ENCODE results near the gene SAMSN1.
A peak's percentile ranks its signal among the peaks of the same experiment; 100 is the strongest.

SAMSN1 gene

GRCh38 chr21:14483296-14483695 is 62.8 kb downstream of the SAMSN1 start:
- DNase-seq, result no peak

- no peak for DNase-seq
Measured at GRCh38 chr21:14482165-14482564, 64.0 kb downstream of the SAMSN1 start.

DNA sequence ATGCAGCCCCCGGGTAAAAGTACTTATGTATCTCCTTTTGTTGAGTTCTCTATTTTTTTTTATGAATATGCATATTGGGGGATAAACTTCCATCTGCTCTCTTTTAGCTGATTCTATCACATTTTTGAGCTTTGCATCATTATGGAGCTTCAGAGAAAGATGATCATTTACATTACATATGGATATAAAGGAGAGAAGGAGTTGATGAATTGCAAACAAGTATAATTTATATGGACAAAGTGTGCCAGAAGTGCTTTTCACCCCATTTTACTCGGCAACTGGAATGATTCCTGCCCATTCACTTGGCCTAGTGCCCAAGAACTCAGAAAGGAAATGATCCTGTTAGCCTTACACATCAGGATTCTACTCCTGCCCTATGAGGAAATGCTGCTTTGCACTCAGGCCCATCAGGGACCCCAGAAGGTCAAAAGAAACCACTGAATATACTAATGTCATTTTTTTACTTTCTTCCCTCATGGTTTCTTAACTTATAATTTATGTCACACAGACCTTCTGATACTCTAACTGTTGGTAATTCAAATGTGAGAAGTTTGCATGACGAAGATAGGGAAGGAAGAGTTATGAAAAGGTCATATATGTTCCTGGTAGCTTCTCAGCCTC is 65.6 kb downstream of the SAMSN1 start:
- DNase-seq, result peak; percentile 13

- no peak for DNase-seq
Measured at GRCh38 chr21:14479241-14479786, 66.8 kb downstream of the SAMSN1 start.

DNA sequence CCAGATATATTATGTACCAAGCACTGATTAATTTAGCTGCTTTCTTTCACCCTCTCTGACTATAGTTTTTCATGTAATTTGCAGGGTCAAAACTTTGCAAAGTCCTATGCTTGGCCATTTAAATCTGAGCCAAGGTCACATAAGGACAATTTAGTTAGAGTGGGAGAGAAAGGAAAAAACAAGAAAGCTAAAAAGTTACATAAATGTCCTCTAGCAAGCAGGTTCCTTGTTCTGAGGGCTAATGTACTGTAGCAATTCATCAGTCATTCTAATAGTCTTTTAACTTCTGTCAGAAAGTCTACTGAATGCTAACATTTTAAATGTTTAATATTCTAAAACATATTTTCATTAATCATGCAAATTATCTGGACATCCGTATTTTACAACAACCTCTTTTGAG is 68.3 kb downstream of the SAMSN1 start:
- DNase-seq, result no peak

- no peak for DNase-seq
Measured at GRCh38 chr21:14477133-14477532, 69.0 kb downstream of the SAMSN1 start.

- DNase-seq, result no peak
Measured at GRCh38 chr21:14474995-14475394, 71.1 kb downstream of the SAMSN1 start.

DNA sequence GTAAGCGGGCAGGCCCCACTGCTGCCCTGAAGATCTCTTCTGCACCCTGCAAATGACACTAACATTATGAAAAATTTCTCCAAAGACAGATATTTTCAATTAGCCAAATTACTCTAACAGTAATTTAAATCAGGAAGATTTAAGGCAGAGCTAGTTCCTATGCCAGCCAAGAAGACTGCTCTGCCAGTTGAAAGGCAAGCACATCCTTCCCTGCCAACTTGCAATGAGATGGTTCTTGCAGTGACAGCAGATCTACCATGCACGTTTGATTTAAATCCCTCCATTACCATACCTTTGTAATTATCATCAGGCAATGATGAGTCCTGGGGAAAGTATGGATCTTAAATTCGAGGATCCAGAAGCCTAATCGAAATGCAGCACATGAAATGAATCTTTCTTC is 76.5 kb downstream of the SAMSN1 start:
- DNase-seq, result no peak

DNA sequence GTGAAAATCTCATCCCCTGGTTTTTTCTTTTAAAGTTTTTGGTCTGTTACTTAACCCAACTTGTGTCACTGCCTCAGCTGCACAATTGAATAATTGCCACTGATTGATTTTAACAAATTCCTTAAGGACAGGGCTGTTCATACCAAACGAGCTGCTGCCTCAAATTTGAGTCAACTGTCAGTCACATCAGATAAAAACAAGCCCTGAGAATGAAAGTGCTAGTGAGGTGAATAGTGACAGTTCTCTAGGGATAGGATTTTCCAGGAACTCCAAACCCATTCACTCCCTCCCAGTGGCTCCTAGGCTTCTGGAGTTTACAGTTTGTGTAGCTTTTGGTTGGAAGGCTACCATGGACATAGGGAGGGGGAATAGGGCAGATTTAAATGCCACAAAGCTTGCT is 79.4 kb downstream of the SAMSN1 start:
- DNase-seq, result no peak

DNA sequence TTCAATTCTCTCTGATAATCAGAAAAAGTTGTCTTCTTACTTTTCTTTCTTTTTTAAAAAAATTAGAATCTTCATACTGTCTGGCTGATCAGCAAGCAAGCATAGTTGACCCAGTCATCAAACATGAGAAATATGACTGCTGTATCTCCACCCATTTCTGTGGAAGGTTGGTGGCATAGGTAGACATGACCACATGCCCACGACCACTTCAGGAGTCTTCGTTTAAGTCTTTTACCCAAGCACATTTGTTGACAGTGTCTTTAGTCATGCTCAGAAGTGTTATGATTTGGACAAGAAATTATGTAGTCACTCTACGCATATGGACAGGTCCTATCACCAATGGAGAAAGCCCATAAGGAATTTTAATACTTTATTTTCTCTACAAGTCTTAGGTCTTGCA is 88.4 kb downstream of the SAMSN1 start:
- no peak for DNase-seq

- no peak for DNase-seq
Measured at GRCh38 chr21:14456911-14457310, 89.2 kb downstream of the SAMSN1 start.

DNA sequence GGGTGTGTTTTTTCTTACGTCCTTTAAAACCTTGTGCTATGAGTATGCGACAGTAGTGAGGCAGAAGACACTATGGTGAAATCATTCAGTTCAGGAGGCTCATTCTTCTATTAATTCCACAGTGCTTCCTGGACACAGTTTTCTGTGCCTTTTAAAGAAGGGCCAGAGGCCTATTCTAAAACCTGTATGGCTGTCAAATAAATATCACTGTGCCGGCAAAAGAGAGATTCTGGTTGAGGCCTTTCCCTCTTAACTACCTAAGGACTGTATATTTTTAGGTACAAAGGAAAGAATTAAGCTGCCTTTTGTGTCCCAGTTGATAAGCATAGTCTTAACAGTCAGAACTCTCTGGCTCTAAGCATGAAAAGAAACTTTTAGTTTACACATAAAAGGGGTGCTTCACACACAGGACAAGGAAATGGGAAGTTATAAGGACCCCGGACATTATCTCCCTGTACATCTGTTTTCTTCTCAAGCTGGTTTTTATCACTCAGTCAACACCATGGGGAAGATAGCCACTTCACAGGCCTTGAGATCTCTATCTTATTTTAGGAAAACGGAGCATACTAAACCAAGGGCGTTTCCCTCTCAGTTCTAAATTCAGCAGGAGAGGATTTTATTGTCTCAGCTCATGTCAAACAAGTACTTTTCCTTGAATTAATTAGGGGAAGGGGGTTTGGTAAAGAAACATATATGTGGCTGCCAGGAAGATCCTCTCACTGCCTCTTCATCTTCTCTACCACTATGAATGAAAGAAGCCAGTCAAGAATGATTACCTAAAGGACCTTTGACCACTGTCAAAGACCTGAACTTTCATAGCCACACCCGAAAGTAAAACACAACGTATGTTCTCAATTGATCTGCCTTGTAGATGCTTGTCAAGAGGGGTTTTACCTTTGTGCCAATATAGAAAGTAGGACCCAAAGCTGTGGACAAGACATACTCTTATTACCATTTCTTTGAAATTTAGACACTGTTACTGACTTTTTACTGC is 91.8 kb downstream of the SAMSN1 start:
- no peak for DNase-seq

- DNase-seq, result no peak
Measured at GRCh38 chr21:14453339-14454015, 92.6 kb downstream of the SAMSN1 start.

DNA sequence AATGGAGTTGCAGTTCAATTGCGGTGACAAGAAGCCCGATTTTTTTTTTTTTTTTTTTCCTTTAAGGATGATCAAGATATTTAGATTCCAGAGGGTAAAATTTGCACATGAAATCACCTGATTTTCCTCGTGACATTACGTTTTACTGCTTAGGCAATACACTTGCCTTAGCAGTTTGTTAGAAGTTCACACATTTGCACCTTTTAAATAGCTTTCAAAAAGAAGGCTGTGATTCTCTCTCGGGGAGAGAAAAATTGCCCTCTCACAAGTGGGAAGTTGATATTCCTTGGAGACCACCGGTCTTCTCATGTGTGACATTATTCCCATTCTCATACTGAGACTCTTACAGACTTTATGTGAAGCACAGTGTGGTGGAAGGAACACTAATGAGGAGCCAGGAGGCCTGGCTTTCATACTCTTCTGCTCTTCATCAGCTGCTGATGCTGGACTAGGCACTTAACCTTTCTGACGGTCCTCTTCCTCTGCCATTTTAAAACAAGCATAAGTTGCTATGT is 93.3 kb downstream of the SAMSN1 start:
- DNase-seq, result no peak

GRCh38 chr21:14452031-14452726 is 93.9 kb downstream of the SAMSN1 start:
- no peak for DNase-seq

- DNase-seq, result no peak
Measured at GRCh38 chr21:14451546-14451945, 94.6 kb downstream of the SAMSN1 start.

GRCh38 chr21:14448784-14449183 is 97.3 kb downstream of the SAMSN1 start:
- DNase-seq, result no peak

- DNase-seq, result no peak
Measured at GRCh38 chr21:14438211-14438610, 107.9 kb downstream of the SAMSN1 start.

GRCh38 chr21:14435423-14435822 is 110.7 kb downstream of the SAMSN1 start:
- DNase-seq, result no peak
